GM19099 (cell line): ENCODE data around the gene SPATA9.

Source experiments
- POLR2A ChIP-seq: IDR thresholded peaks from 3 replicates; pipeline ENCODE4 v1.6.1; 2011; ENCODE audit warnings: low read depth; ENCODE audit not compliant: insufficient read length; ENCODE audit errors: extremely low read depth

The SPATA9 gene

DNA sequence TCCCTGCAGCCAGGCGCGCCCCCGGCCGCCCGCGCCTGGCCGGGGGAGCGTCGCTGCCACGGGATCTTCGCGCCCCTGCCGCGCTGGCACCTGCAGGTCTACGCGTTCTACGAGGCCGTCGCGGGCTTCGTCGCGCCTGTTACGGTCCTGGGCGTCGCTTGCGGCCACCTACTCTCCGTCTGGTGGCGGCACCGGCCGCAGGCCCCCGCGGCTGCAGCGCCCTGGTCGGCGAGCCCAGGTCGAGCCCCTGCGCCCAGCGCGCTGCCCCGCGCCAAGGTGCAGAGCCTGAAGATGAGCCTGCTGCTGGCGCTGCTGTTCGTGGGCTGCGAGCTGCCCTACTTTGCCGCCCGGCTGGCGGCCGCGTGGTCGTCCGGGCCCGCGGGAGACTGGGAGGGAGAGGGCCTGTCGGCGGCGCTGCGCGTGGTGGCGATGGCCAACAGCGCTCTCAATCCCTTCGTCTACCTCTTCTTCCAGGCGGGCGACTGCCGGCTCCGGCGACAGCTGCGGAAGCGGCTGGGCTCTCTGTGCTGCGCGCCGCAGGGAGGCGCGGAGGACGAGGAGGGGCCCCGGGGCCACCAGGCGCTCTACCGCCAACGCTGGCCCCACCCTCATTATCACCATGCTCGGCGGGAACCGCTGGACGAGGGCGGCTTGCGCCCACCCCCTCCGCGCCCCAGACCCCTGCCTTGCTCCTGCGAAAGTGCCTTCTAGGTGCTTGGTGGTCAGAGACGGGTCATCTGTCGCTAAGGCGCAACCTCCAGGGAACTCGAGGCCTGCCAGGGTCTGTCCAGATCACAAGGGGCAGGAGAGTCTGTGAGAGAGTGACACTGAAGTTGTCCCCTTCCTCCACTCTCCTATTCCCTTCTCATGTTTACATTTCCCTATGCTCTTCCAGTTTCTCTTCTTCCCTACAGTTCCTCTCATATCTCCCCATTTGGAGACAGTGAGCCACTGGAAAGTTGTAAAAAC lies 61.6 kb downstream of the SPATA9 start:
- TF ChIP-seq POLR2A: no peak

DNA sequence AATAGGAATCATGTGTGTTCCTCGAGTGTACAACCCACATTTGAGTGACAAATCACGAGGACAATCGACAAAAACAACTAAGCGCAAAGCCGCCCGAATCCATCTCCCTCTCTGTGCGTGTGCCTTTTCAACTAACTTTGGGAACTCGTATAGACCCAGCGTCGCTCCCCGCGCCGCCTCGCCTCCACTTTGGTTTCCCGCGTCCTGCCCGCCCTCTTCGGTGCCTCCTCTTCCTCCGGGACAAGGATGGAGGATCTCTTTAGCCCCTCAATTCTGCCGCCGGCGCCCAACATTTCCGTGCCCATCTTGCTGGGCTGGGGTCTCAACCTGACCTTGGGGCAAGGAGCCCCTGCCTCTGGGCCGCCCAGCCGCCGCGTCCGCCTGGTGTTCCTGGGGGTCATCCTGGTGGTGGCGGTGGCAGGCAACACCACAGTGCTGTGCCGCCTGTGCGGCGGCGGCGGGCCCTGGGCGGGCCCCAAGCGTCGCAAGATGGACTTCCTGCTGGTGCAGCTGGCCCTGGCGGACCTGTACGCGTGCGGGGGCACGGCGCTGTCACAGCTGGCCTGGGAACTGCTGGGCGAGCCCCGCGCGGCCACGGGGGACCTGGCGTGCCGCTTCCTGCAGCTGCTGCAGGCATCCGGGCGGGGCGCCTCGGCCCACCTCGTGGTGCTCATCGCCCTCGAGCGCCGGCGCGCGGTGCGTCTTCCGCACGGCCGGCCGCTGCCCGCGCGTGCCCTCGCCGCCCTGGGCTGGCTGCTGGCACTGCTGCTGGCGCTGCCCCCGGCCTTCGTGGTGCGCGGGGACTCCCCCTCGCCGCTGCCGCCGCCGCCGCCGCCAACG lies 62.5 kb downstream of the SPATA9 start, which contains the start of gene GPR150:
GPR150 (plus strand) TSS at position 58 of the 840 bp plus-strand sequence; CDS start at position 247, 189 bp downstream.
- peak; percentile 42 for TF ChIP-seq POLR2A

DNA sequence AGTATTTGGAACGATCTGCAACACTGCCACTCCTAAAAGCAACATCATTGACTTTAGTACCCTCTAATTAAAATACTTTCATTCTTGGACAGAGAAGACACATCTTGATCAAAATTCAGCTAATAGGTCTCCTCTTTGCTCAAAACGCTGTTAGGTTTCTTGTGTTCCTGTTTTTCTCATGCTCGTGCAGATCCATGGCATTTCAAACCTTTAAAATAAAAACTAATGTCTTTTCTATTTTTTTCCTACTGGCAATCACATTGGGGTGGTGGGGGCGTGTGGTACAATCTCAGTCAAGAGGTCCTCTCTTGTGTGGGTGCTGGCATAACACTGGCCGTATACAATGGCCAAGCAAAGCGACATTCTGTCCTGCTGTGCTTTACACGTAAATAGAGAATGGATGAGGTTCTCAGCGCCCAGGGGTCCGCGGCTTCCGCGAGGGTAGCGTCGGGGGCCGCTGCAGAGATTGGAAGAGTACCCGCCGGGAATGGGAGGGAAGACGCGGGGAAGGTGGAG lies 63.2 kb downstream of the SPATA9 start:
- no peak for TF ChIP-seq POLR2A

DNA sequence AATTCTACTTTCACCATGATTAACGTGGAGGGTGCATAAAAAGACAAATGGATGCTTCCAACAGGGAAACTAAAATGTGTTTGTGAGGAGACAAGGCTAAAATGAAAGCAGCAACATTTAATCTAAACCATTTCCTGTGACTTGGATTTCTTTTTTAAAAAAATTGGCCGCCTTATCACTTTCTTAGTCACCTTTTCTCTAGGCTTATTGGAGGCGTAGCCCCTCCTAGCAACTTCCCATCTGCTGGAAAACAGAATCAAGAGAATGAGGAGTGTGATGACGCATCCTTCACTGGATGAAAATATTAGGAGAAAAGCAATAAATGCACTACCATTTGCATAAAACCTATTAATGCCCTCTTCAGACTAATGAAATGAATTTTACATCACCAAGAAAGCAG lies 63.7 kb downstream of the SPATA9 start:
- TF ChIP-seq POLR2A: no peak

DNA sequence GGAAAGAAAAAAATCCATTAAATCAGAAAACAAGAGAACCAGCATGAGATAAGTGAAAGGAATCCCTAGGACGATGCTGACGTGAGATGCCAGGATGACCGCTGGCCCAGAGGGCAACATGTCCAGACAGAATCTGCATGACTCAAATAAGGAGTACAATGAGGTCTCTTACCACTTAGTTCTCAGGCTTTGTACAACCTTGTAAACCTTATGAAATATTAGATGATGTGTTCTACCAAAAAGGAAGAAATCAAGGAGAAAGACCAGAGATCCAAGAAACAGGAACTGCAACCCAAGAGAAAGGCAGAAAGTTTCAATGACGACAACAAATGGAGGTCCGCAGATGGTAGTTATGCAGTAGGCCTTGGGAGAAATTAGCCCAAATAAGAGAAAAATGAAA lies 65.7 kb downstream of the SPATA9 start:
- no peak for TF ChIP-seq POLR2A

DNA sequence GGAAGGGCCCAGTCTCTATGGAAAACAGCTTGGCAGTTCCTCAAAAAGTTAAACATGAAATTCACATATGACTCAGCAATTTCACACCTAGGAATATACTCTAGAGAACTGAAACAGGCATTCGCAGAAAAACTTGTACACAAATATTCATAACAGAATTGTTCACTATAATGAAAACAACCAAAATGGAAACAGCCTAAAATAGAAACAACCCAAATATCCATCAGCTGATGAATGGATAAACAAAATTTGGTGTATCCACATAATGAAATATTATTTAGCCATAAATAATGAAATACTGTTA lies 67.7 kb downstream of the SPATA9 start:
- TF ChIP-seq POLR2A: no peak

DNA sequence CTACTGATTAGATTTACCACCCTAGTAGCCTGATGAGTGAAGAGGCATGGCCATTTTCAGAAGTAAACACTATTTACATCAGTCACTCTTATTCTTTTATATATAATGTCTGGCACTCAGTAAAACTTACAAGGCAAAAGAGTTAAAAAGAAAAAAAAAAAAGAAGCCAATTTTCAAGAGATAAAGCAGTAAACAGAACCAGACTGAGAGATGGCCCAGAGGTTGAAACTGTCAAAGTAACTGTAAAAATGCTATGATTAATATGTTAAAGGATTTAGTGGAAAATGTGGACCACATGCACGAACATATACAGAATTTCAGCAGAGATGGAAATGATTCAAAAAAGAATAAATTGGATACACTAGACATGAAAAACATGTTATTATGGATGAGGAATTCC lies 69.3 kb downstream of the SPATA9 start:
- no peak for TF ChIP-seq POLR2A

DNA sequence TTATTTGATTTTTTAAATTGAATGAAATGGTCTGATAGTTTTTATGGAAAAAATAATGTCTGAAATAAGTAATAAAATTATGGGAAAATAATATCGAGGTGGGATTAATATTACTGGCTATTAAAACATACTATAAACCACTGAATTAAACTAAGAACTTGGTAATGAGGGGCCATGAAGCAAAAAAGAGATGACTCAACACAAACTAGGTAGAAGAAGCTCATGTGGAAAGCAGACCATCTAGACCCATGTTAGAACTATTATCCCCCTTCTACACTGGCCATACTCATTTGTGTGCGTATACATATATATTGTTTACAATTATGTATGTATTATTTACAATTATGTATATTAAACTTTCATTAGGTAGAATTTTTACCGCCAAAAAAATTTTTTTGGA lies 71.4 kb downstream of the SPATA9 start:
- TF ChIP-seq POLR2A: no peak

DNA sequence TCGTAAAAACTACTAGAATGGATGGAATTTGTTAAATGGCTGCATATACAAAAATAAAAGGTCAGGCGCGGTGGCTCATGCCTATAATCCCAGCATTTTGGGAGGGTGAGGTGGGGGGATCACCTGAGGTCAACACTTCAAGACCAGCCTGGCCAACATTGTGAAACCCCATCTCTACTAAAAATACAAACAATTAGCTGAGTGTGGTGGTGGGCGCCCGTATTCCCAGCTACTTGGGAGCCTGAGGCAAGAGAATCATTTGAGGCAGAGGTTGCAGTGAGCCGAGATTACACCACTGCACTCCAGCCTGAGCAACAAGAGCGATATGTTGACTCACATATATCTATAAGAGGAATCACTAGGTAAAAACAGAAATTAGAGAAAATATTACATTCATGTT lies 72.2 kb downstream of the SPATA9 start:
- TF ChIP-seq POLR2A: no peak

DNA sequence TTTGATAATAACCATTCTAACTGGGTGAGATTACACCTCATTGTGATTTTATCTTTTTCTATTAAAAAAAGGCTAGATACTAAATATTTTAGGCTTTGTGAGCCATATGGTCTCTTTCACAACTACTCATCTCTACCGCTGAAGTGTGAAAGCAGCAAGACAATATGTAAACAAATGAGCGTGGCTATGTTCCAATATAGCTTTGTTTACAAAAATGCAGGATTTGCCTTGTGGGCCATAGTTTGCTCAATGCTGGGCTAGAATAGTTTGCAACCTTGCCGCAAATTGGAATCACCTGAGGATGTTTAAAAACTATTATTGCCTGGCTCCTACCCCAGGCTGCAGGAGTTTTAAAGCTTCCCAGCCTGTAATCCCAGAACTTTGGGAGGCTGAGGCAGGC lies 73.1 kb downstream of the SPATA9 start:
- no peak for TF ChIP-seq POLR2A
